Measurements from ENCODE around the gene AQR. TPM values are rescaled to one million over a fixed set of nuclear protein-coding genes. Genes with fewer than 3 reads are reported as not detected.

AQR gene
- total RNA-seq, 4 donors from 2014 or later: 18.8 to 24.9 (median 23.9) TPM

GRCh38 chr15:35003928-35004327 lies 34.4 kb upstream of the AQR start:
- 65 to 70% methylated on average over 3 of the region's 3 CpGs for WGBS, 2 donors
- Histone ChIP-seq H3K4me3 (no peak overlapping the region), H3K27me3 (no peaks in the 10 kb centered on the region), H3K27ac (no peak overlapping the region), H3K4me1 (no peaks in the 10 kb centered on the region), H3K9me3 (no peaks in the 10 kb centered on the region), H3K36me3 (no peaks in the 10 kb centered on the region)
- DNase-seq (ENCODE audit: low spot score in 2 of 2): no peak
- TF ChIP-seq EP300 (IDR thresholded peaks at IDR 0.05) (no peak), POLR2A (IDR thresholded peaks at IDR 0.05) (no peak), CTCF (IDR thresholded peaks at IDR 0.05) (no peak)

GRCh38 chr15:35000511-35000910 lies 31.0 kb upstream of the AQR start:
- H3K36me3 ChIP-seq: no peaks in the 10 kb centered on the region
- 57 to 67% methylated on average over 1 of the region's 1 CpG for WGBS, 2 donors
- H3K27ac ChIP-seq: no peak overlapping the region
- TF ChIP-seq CTCF (IDR thresholded peaks at IDR 0.05) (no peak), POLR2A (IDR thresholded peaks at IDR 0.05) (no peak), EP300 (IDR thresholded peaks at IDR 0.05) (no peak)
- DNase-seq (ENCODE audit: low spot score in 2 of 2): no peak
- H3K4me1 ChIP-seq: no peaks in the 10 kb centered on the region
- H3K27me3 ChIP-seq: no peaks in the 10 kb centered on the region
- H3K9me3 ChIP-seq: no peaks in the 10 kb centered on the region
- H3K4me3 ChIP-seq: no peak overlapping the region

GRCh38 chr15:34999906-35000305 lies 30.4 kb upstream of the AQR start:
- H3K36me3 ChIP-seq: no peaks in the 10 kb centered on the region
- WGBS, 2 donors: 84 to 89% methylated on average over 7 of the region's 7 CpGs
- H3K9me3 ChIP-seq: no peaks in the 10 kb centered on the region
- TF ChIP-seq POLR2A (IDR thresholded peaks at IDR 0.05) (no peak), EP300 (IDR thresholded peaks at IDR 0.05) (no peak), CTCF (IDR thresholded peaks at IDR 0.05) (no peak)
- H3K4me1 ChIP-seq: no peaks in the 10 kb centered on the region
- H3K27ac ChIP-seq: no peak overlapping the region
- DNase-seq (ENCODE audit: low spot score in 2 of 2): no peak
- H3K4me3 ChIP-seq: no peak overlapping the region
- H3K27me3 ChIP-seq: no peaks in the 10 kb centered on the region

- Histone ChIP-seq H3K4me3 (no peak overlapping the region), H3K27ac (no peak overlapping the region), H3K27me3 (no peaks in the 10 kb centered on the region), H3K36me3 (no peaks in the 10 kb centered on the region), H3K4me1 (no peaks in the 10 kb centered on the region), H3K9me3 (no peaks in the 10 kb centered on the region)
- no peak for DNase-seq (ENCODE audit: low spot score in 2 of 2)
- no peak for TF ChIP-seq POLR2A (IDR thresholded peaks at IDR 0.05)
- 78 to 83% methylated on average over 1 of the region's 1 CpG for WGBS, 2 donors
Measured at GRCh38 chr15:34994925-34995324, 25.4 kb upstream of the AQR start.

- Histone ChIP-seq H3K4me3 (no peak overlapping the region), H3K27ac (no peak overlapping the region), H3K9me3 (no peaks in the 10 kb centered on the region), H3K27me3 (no peaks in the 10 kb centered on the region), H3K4me1 (peaks cover 0 to 5% (median 2%) of the 10 kb centered on the region in 4 donors), H3K36me3 (no peaks in the 10 kb centered on the region)
- TF ChIP-seq POLR2A (IDR thresholded peaks at IDR 0.05) (no peak), EP300 (IDR thresholded peaks at IDR 0.05) (no peak), CTCF (IDR thresholded peaks at IDR 0.05) (no peak)
- DNase-seq (ENCODE audit: low spot score in 2 of 2): no peak
- 79 to 86% methylated on average over 4 of the region's 4 CpGs for WGBS, 2 donors
Measured at GRCh38 chr15:34993877-34994276, 24.3 kb upstream of the AQR start.

- no peak for DNase-seq (ENCODE audit: low spot score in 2 of 2)
- no peaks in the 10 kb centered on the region for H3K27me3 ChIP-seq
- no peak overlapping the region for H3K27ac ChIP-seq
- no peak overlapping the region for H3K4me3 ChIP-seq
- WGBS, 2 donors: 89 to 91% methylated on average over 6 of the region's 6 CpGs
- peaks cover 0 to 6% (median 2%) of the 10 kb centered on the region in 4 donors for H3K4me1 ChIP-seq
- no peak for TF ChIP-seq CTCF (IDR thresholded peaks at IDR 0.05)
- TF ChIP-seq EP300 (IDR thresholded peaks at IDR 0.05): no peak
- no peak for TF ChIP-seq POLR2A (IDR thresholded peaks at IDR 0.05)
- H3K36me3 ChIP-seq: no peaks in the 10 kb centered on the region
- H3K9me3 ChIP-seq: no peaks in the 10 kb centered on the region
Measured at GRCh38 chr15:34993412-34993811, 23.9 kb upstream of the AQR start.
